GM23338 (cell line): ENCODE results near the gene EXOC3L2.

Experiments
- CREB1 ChIP-seq: fragments of 250-450 bp; sonication (Bioruptor Pico); IDR thresholded peaks from 2 replicates; pipeline ENCODE4 v1.5.0; 2020; ENCODE audit warnings: low read depth, mild to moderate bottlenecking, moderate library complexity
- EZH2 ChIP-seq: fragments of 200-600 bp; sonication (generic); IDR thresholded peaks from one replicate; pipeline ENCODE4 v1.8.0; 2017; ENCODE audit warnings: antibody characterized with exemption, mild to moderate bottlenecking, low read depth; ENCODE audit not compliant: unreplicated experiment
- POLR2AphosphoS5 ChIP-seq: IDR thresholded peaks from 2 replicates; pipeline ENCODE4 v1.6.1; 2016; ENCODE audit warnings: antibody characterized with exemption, low read depth
- TF ChIP-seq, protein P1 (sequence below), 2 experiments: fragments of 200-600 bp in 1 of 2; sonication (generic) in 1 of 2; conservative IDR thresholded peaks; 2 replicates each; pipeline versions ENCODE4 v1.5.1 to v1.6.1; 2016 to 2017; ENCODE audit warnings: antibody characterized with exemption in 2 of 2, low read depth in 2 of 2, mild to moderate bottlenecking in 2 of 2, moderate library complexity in 1 of 2
- TF ChIP-seq, protein P2 (sequence below): IDR thresholded peaks from one replicate; pipeline ENCODE4 v1.6.1; 2018; ENCODE audit warnings: antibody characterized with exemption; ENCODE audit not compliant: unreplicated experiment

DNA sequence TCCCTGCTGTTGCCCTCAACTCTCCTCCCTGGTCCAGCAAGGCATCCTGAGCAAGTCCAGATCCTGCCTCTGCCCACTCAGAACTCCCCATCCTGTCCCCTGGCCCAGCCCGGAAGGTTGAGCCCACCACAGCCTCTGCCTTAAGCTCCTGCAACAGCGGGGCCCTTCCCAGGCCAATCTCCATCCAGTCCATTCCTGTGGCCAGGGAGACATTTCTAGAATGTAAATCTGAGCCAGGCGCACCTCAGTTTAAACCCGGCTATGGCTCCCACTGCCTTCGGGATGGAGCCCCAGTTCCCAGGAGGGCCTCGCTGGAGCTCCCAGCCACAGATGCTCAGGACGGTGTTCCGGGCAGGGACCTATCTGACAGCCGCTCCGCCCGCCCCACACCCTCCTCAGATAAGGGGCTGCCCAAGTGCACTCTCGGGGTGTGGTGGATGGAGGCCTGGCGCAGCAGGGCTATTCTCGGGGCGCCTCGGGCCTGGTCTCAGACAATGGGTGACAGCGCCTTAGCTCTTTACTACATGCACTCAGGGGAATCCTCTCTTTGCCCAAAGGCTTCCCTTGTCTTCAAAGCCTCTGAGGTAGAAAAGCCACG, 72.5 kb downstream of the EXOC3L2 start:
- TF ChIP-seq CREB1 (CRISPR knock-in tag) = no peak
- TF ChIP-seq POLR2AphosphoS5 = no peak
- TF ChIP-seq, protein P1, sequence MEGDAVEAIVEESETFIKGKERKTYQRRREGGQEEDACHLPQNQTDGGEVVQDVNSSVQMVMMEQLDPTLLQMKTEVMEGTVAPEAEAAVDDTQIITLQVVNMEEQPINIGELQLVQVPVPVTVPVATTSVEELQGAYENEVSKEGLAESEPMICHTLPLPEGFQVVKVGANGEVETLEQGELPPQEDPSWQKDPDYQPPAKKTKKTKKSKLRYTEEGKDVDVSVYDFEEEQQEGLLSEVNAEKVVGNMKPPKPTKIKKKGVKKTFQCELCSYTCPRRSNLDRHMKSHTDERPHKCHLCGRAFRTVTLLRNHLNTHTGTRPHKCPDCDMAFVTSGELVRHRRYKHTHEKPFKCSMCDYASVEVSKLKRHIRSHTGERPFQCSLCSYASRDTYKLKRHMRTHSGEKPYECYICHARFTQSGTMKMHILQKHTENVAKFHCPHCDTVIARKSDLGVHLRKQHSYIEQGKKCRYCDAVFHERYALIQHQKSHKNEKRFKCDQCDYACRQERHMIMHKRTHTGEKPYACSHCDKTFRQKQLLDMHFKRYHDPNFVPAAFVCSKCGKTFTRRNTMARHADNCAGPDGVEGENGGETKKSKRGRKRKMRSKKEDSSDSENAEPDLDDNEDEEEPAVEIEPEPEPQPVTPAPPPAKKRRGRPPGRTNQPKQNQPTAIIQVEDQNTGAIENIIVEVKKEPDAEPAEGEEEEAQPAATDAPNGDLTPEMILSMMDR (conservative IDR thresholded peaks at IDR 0.05; ENCODE audit: low read depth in 2 of 2) = no peak
- no peak for TF ChIP-seq EZH2
- TF ChIP-seq, protein P2, sequence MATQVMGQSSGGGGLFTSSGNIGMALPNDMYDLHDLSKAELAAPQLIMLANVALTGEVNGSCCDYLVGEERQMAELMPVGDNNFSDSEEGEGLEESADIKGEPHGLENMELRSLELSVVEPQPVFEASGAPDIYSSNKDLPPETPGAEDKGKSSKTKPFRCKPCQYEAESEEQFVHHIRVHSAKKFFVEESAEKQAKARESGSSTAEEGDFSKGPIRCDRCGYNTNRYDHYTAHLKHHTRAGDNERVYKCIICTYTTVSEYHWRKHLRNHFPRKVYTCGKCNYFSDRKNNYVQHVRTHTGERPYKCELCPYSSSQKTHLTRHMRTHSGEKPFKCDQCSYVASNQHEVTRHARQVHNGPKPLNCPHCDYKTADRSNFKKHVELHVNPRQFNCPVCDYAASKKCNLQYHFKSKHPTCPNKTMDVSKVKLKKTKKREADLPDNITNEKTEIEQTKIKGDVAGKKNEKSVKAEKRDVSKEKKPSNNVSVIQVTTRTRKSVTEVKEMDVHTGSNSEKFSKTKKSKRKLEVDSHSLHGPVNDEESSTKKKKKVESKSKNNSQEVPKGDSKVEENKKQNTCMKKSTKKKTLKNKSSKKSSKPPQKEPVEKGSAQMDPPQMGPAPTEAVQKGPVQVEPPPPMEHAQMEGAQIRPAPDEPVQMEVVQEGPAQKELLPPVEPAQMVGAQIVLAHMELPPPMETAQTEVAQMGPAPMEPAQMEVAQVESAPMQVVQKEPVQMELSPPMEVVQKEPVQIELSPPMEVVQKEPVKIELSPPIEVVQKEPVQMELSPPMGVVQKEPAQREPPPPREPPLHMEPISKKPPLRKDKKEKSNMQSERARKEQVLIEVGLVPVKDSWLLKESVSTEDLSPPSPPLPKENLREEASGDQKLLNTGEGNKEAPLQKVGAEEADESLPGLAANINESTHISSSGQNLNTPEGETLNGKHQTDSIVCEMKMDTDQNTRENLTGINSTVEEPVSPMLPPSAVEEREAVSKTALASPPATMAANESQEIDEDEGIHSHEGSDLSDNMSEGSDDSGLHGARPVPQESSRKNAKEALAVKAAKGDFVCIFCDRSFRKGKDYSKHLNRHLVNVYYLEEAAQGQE = no peak
